HL-60 (cell line): ENCODE data around the gene PPP1R14C.

ENCODE experiments used
- DNase-seq, 2 experiments: peaks; one replicate each; pipeline ENCODE4 v3.0.0-alpha.2; 2010 to 2020; ENCODE audit warnings: low read depth in 1 of 2, low spot score in 1 of 2
- H3K27ac ChIP-seq: fragments of 250-450 bp; sonication (Bioruptor Pico); replicated peaks from 2 replicates; pipeline ENCODE4 v1.5.1; 2020; ENCODE audit warnings: mild to moderate bottlenecking, moderate library complexity
- H3K27me3 ChIP-seq: fragments of 250-450 bp; sonication (Bioruptor Pico); 2 replicates; pipeline ENCODE4 v1.5.1; 2021; ENCODE audit warnings: mild to moderate bottlenecking, moderate library complexity; ENCODE audit not compliant: insufficient read depth, poor library complexity, severe bottlenecking
- H3K4me3 ChIP-seq: replicated peaks from 2 replicates; pipeline ENCODE4 v1.5.1; 2011; ENCODE audit warnings: mild to moderate bottlenecking, control low read depth, low read length; ENCODE audit not compliant: insufficient read depth
- GABPA ChIP-seq: IDR thresholded peaks from 2 replicates; pipeline ENCODE4 v1.6.1; 2012; ENCODE audit warnings: low read depth
- POLR2AphosphoS5 ChIP-seq: IDR thresholded peaks from 2 replicates; pipeline ENCODE4 v1.6.1; 2012; ENCODE audit warnings: low read depth
- SPI1 ChIP-seq: IDR thresholded peaks from 2 replicates; pipeline ENCODE4 v1.6.1; 2012; ENCODE audit warnings: low read depth, mild to moderate bottlenecking, borderline replicate concordance
- TF ChIP-seq, protein P1 (sequence below): IDR thresholded peaks from 2 replicates; pipeline ENCODE4 v1.6.1; 2012; ENCODE audit warnings: low read depth; ENCODE audit not compliant: insufficient replicate concordance
- TF ChIP-seq, protein P2 (sequence below): IDR thresholded peaks from one replicate; pipeline ENCODE4 v1.5.1; 2011; ENCODE audit warnings: low read length, control low read depth, inconsistent platforms; ENCODE audit not compliant: insufficient read depth

The PPP1R14C gene

DNA sequence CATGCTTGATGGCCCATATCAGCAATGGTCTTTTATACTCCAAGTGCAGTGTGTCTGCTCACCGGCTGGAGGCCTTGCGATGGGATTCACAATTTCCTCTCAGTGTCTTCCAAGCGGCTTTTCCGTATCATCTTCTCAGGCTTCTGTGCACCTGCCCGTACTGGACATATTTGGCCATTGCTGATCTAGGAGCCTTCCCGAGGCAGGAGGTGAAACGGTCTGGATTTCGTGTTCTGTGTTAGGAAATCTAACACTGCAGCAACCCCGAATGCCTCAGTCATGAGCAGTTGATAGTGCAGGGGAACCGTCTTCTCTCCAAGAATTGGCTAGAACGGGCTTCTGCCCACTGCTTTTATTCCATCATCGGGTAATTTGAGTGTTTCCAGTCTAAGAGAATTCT lies 60.5 kb downstream of the PPP1R14C start:
- H3K27ac ChIP-seq, result no peak overlapping the region
- TF ChIP-seq GABPA, result no peak
- no peak for TF ChIP-seq SPI1
- TF ChIP-seq, protein P1, sequence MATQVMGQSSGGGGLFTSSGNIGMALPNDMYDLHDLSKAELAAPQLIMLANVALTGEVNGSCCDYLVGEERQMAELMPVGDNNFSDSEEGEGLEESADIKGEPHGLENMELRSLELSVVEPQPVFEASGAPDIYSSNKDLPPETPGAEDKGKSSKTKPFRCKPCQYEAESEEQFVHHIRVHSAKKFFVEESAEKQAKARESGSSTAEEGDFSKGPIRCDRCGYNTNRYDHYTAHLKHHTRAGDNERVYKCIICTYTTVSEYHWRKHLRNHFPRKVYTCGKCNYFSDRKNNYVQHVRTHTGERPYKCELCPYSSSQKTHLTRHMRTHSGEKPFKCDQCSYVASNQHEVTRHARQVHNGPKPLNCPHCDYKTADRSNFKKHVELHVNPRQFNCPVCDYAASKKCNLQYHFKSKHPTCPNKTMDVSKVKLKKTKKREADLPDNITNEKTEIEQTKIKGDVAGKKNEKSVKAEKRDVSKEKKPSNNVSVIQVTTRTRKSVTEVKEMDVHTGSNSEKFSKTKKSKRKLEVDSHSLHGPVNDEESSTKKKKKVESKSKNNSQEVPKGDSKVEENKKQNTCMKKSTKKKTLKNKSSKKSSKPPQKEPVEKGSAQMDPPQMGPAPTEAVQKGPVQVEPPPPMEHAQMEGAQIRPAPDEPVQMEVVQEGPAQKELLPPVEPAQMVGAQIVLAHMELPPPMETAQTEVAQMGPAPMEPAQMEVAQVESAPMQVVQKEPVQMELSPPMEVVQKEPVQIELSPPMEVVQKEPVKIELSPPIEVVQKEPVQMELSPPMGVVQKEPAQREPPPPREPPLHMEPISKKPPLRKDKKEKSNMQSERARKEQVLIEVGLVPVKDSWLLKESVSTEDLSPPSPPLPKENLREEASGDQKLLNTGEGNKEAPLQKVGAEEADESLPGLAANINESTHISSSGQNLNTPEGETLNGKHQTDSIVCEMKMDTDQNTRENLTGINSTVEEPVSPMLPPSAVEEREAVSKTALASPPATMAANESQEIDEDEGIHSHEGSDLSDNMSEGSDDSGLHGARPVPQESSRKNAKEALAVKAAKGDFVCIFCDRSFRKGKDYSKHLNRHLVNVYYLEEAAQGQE, result no peak

DNA sequence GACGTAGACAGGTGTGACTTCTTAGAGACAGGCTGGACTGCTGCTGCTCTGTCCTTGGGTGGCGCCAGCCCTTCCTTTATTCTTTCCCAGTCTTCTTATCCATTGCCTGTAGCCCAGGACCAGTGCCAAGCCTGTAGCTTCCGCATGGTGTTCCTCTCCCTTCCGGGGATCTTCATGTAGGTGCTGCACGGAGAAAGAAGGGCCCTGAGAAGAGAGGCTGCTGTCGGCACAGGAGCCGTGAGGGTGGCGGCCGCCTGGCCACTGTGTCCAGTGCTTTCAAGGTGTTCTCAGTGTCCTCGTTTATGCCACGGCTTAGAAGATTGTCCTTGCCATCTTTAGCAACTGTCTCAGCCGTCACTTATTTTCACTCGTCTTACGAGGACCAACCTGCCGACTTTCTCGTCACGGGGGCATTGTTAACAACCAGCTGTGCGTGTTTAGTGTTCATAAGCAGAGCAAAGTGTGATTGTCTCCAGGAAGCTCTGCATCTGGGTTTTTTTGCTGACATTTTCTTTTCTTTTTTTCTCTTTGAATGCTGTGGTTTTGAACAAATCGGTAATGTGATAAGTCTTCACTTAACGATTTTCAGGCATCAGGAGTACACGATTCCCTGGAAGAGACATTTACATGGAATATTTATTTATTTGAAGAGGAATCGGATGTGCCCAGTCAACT lies 61.2 kb downstream of the PPP1R14C start:
- TF ChIP-seq, protein P2, sequence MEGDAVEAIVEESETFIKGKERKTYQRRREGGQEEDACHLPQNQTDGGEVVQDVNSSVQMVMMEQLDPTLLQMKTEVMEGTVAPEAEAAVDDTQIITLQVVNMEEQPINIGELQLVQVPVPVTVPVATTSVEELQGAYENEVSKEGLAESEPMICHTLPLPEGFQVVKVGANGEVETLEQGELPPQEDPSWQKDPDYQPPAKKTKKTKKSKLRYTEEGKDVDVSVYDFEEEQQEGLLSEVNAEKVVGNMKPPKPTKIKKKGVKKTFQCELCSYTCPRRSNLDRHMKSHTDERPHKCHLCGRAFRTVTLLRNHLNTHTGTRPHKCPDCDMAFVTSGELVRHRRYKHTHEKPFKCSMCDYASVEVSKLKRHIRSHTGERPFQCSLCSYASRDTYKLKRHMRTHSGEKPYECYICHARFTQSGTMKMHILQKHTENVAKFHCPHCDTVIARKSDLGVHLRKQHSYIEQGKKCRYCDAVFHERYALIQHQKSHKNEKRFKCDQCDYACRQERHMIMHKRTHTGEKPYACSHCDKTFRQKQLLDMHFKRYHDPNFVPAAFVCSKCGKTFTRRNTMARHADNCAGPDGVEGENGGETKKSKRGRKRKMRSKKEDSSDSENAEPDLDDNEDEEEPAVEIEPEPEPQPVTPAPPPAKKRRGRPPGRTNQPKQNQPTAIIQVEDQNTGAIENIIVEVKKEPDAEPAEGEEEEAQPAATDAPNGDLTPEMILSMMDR, result no peak
- TF ChIP-seq SPI1 (no peak), GABPA (no peak), POLR2AphosphoS5 (no peak)
- TF ChIP-seq, protein P1, result no peak
- no peak overlapping the region for H3K4me3 ChIP-seq
- H3K27me3 ChIP-seq, result peaks cover 2% of the 10 kb centered on the region
- DNase-seq, result no peak
- no peak overlapping the region for H3K27ac ChIP-seq

More for the DNA sequence above, 60.5 kb downstream of the PPP1R14C start:
- peaks cover 2% of the 10 kb centered on the region for H3K27me3 ChIP-seq
- no peak overlapping the region for H3K4me3 ChIP-seq
- DNase-seq, result no peak

GRCh38 chr6:150204705-150205472 lies 62.0 kb downstream of the PPP1R14C start:
- Histone ChIP-seq H3K4me3 (no peak overlapping the region), H3K27me3 (peaks cover 2% of the 10 kb centered on the region), H3K27ac (no peak overlapping the region)
- no peak for DNase-seq
- TF ChIP-seq SPI1, result no peak
- no peak for TF ChIP-seq GABPA
- TF ChIP-seq POLR2AphosphoS5, result no peak

GRCh38 chr6:150207931-150208570 lies 65.2 kb downstream of the PPP1R14C start:
- no peak for DNase-seq

More at GRCh38 chr6:150207931-150208570, 65.2 kb downstream of the PPP1R14C start:
- Histone ChIP-seq H3K4me3 (no peak overlapping the region), H3K27me3 (peaks cover 2% of the 10 kb centered on the region), H3K27ac (no peak overlapping the region)
- TF ChIP-seq SPI1 (no peak), POLR2AphosphoS5 (no peak), GABPA (no peak)
- TF ChIP-seq, protein P1, result no peak
- TF ChIP-seq, protein P2, result no peak
